ENCODE results near the gene UQCRC1.

UQCRC1 gene

DNA sequence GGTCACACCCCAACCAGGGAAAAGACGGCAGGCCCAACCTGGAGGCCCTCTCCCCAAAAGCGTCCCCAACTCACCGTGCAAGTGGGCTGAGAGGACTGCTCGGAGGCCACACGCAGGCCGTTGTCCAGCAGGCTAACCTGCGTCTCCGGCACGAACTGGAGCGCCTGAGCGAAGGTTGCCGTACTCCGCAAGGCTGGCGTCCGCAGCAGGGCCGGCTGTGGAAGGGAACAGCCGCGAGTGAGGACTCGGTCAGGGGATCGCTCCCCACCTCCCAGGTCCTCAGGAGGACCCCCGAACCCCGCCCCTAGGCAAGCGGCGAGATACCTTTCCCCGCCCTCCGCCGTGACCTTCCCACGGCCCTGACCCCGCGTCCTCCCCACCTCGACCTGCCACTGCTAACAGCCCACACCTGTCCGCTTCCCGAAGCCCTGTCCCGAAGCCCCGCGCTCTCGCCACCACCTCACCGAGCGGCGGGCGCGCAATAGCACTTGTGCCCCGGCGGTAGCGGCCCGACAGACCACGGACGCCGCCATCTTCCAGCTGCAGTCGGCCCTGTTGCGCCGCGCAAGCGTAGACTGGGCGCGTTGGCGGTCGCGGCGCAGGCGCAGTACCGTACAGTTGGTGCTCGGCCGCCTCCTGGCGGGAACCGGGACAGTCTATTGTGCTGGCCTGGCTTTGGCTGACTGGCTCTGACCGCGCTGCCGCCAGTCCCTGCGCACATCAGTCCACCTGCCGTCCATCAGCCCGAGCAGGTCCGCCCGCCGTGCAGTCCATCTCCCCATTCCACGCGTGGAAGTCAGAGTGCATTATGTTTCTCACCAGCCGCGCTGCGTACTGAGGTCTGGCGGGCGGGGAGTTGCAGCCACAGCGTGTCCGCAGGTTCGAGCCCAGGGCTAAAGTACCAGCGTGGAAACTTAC, at the start of gene UQCRC1:
Gene UQCRC1, minus strand, starts transcription at position 559 of the 918 bp plus-strand sequence. Its CDS starts 26 bp downstream, at position 533.
- no peak for TF ChIP-seq ZNF274 (IDR thresholded peaks at IDR 0.05; ENCODE audit: low read depth, low read length)
- peak within 1 kb of the TSS; percentile 68 for H3K4me3 ChIP-seq (ENCODE audit: low read length)

DNA sequence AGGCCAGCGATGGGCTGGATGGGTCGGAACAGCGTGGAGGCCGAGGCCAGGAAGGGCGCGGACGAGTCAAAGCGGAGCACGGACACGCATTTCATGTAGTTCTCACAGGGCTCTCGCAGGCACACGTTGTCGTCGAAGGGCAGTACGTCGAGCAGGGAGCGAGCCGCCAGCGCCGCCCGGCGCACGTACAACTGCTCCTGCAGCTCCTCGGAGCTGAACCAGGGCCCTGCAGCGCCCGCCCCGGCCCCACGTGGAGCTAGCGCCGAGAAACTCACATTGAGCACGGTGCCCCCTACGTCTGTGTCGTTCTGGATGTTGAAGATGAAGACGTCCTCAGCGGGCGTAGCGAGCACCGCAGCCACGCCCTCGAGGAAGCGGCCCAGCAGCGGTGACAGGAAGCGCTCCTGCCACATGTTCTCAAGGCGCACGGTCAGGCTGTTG, 47.4 kb upstream of the UQCRC1 start:
- peak overlapping the region; percentile 53; the same call in 1 of the 2 replicates for H3K4me3 ChIP-seq (ENCODE audit: low read length)
- no peak for TF ChIP-seq ZNF274 (IDR thresholded peaks at IDR 0.05; ENCODE audit: low read depth, low read length)

DNA sequence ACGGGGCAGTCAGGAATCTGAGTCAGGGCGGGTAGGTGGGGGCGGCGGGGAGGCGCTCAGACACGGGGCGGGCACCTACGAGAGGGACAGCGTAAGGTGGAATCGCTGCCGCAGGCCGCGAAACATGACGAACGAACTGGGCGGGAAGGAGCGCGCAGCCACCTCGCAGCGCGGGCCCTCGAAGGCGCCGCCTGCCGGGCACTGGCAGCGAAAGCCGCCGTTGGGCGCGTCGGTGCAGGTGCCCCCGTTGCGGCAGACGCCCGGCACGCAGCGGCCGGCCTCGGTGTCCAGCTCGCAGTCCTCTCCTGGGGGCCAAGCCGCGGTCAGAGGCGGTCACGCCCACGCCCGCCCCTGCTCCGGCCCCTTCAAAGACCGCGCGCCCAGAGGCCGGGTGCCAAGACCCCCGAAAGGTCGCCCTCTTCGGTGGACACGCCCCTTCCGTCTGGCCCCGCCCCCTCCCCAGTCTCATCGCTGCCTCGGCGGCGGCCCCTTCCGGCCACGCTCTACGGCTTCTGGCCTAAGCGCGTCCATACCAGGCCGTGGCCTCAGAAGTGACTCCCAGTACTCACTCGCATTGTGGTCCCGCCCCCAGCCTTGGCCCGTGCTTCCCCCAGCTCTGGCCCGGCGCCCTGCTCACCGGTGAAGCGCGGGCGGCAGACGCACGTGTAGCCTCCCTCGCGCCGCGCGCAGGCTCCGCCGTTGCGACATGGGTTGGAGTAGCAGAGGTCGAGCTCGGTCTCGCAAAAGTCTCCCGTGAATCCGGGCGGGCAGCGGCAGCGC, 46.8 kb upstream of the UQCRC1 start:
- no peak for TF ChIP-seq ZNF274 (IDR thresholded peaks at IDR 0.05; ENCODE audit: low read depth, low read length)
- peak overlapping the region; percentile 53; the same call in 1 of the 2 replicates for H3K4me3 ChIP-seq (ENCODE audit: low read length)

DNA sequence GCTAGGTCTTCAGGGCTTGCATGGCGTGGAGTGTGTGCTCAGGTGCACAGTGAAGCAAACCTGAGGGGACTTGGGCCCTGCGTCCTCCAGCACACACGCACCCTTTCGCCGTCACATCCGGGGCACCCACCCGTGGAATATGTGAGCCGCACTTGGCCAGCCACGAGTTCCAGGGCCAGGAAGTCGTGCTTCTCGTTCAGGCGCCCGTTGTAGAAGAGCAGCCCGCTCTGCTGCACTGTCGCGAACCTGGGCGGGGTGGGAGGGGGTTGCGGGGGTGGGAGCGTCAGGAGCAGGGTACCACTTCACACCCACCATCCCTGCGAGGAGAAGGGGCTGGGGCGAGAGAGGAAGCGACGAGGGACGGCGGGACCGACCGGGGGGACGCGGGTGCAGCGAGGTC, 46.2 kb upstream of the UQCRC1 start:
- TF ChIP-seq ZNF274 (IDR thresholded peaks at IDR 0.05; ENCODE audit: low read depth, low read length): no peak
- no peak overlapping the region for H3K4me3 ChIP-seq (ENCODE audit: low read length)

DNA sequence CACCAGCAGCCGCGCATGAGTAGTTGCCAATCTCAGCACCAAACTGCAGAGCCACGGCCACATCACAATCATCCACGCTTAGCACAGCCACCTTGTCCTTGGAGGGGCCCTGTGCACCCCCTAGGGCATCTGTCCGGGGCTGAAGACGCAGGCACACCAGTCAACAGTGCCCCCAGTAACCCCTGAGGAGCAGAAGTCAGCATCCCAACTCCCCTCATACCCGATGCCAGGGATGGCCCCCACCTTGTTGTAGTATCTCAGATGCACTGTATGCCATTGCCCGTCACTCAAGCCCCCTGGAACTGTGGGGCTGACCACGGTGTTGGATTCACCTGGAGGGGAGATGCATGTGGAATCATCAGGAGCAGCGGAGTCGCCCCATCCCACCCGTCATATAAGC, 45.6 kb upstream of the UQCRC1 start:
- no peak overlapping the region for H3K4me3 ChIP-seq (ENCODE audit: low read length)
- TF ChIP-seq ZNF274 (IDR thresholded peaks at IDR 0.05; ENCODE audit: low read depth, low read length): no peak

DNA sequence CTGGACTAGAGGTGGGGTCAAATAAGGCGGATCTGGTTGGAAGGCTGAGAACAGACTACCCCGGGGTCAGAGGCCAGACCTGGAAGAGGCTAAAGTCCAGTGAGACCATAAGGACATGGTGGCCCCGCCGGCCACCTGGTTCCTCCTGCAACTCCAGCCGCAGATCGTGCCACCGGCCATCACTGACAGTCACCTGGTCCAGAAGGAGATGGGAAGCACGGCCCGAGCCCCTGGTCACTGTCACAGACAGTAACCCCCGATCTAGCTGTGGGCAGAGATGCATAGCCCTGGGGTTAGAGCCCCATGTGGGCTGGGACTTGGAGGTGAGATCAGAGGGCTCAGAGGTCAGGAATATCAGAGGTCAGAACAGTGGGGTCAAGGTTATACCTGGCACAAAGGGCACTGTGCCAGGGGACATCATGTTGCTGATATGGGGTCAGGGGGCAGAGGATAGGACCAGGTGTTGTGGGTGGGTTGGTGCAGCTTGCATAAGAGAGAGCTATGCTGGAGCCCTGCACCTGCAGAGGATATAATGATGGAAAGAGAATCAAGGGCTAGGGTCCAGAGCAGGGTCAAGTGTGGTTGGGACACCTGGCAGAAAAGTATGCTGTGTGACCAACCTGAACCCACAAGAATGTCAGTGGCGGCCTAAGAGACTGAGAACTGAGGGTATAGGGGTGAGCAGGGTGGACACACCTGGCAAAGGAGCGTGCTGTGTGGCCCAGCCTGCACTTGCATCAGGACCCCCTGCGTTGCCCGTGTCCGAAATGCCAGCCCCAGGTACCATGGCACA, 43.7 kb upstream of the UQCRC1 start:
- no peak for TF ChIP-seq ZNF274 (IDR thresholded peaks at IDR 0.05; ENCODE audit: low read depth, low read length)
- no peak overlapping the region for H3K4me3 ChIP-seq (ENCODE audit: low read length)

DNA sequence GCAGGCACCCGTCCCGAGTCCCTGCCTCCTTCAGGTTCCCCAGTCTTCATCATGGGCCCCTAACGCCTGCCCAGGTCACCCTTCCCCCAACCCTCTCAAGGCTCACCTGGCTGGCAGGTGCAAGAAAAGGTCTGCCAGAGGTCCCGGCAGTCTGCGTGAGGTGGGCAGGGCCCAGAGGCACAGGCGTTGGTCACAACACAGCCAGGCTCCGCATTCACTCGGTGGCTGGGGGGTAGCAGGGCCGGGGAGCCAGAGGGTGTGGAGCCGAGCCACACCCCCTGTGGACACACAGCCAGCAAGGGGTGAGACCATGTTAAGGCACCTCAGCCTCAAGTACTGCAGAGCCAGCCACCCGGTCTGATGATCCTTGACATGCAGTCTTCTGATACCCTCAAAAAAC, 42.3 kb upstream of the UQCRC1 start:
- TF ChIP-seq ZNF274 (IDR thresholded peaks at IDR 0.05; ENCODE audit: low read depth, low read length): no peak
- no peak overlapping the region for H3K4me3 ChIP-seq (ENCODE audit: low read length)

DNA sequence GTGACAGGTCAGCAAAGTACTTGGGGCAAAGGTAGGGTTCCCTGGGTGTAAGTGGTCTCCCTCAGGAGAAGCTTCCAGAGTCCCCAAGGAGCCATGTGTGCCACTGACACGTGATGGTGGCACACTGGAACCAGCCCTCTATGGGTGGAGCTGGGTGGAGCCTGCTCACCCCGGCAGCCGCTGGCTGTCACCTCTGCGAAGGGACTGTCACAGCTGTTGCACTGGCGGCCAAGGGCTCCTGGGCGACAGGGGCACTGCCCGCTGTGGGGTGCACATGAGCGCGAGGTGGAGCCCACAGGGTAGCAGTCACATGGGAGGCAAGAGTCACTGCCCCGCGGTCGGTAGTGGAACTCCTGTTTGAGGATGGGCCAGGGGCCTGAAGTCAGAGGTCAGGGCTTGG, 41.3 kb upstream of the UQCRC1 start:
- H3K4me3 ChIP-seq (ENCODE audit: low read length): no peak overlapping the region
- no peak for TF ChIP-seq ZNF274 (IDR thresholded peaks at IDR 0.05; ENCODE audit: low read depth, low read length)

DNA sequence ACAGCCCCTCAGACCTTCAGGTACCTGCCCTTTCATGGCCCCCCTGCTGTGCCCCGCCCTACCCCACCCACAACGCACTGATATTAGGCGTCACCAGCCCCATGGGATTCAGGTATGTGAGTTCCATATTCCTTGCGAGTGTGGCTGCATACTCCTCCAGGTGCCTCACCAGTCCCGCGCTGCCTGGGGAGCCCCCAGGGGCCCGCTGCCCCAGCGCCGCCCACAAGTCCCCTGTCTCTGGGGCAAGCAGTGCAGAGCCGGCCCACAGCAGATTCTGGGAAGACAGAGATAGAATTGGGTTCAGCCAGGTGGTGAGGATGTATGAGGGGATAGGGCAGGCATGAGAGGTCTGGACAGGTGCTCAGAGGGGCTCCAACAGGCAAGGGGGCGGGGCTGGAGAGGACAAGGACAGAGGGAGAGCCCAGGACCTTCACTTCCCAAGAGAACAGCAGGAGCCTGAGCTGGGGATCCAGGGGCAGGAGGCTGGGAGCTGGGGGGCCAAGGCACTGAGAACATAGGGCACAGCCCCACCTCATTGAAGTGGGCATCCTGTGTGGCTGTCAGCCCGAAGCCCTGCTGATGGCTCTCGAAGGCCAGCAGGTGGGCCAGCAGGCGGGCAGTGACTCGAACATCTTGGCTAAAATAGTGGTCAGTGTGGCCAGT, 38.9 kb upstream of the UQCRC1 start:
- H3K4me3 ChIP-seq (ENCODE audit: low read length): no peak overlapping the region
- no peak for TF ChIP-seq ZNF274 (IDR thresholded peaks at IDR 0.05; ENCODE audit: low read depth, low read length)

DNA sequence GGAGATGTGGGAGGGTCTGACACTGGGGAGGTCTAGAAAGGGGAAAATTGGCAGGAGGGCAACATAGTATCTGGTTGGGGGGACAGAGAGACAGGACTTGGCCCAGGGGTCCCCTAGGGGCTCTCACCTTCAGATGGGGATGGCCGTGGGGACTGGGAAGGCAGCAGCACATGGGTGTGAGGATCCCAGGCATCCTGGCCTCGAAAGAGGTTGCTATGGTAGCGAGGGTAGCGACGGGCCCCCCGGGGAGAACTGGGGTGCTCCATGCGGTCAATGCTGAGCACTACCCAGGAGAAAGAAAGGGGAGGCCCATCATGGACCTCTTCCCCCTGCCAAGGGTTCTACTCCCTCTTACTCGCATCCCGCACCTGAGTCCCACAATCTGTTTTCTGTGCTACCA, 38.3 kb upstream of the UQCRC1 start:
- H3K4me3 ChIP-seq (ENCODE audit: low read length): no peak overlapping the region
- TF ChIP-seq ZNF274 (IDR thresholded peaks at IDR 0.05; ENCODE audit: low read depth, low read length): no peak

DNA sequence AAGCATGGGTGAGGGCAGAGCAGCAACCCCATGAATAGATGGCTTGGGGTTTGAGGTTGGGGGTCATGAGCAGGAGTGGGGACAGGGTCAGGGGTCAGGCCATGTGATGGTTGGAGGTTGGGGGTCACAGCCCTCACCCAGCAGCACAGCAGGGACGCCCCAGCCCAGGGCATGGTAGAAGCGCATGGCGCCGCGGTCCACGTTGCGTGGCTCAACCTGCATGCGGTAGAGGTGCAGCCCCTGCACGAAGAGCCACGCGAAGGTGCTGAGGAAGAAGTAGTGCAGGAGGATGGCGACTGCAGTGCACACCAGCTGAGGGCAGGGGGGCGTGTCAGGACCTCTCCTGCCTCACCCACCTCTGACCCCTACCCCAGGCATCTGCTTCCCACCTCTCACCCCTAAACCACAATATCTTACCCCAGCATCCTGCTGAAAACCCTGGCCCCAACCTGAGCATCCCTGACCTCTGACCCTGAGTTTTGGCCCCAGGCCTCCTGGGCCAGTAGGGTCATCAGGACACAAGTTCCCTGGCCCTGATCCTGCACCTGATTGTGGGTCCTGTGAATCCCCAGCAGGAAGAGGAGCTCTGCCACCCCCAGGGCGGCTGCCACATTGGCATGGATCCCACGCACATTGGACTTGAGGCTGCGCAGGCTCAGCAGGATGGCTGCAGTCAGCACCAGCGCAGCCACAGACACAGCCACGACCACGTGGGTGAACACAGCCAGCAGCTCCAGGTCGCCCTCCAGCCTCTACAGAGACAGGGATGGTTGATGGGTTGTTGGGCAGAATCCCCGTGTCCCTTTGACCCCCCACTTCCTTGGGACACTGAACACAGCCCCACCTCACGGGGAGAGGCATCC, 35.7 kb upstream of the UQCRC1 start:
- H3K4me3 ChIP-seq (ENCODE audit: low read length): no peak overlapping the region
- TF ChIP-seq ZNF274 (IDR thresholded peaks at IDR 0.05; ENCODE audit: low read depth, low read length): no peak

DNA sequence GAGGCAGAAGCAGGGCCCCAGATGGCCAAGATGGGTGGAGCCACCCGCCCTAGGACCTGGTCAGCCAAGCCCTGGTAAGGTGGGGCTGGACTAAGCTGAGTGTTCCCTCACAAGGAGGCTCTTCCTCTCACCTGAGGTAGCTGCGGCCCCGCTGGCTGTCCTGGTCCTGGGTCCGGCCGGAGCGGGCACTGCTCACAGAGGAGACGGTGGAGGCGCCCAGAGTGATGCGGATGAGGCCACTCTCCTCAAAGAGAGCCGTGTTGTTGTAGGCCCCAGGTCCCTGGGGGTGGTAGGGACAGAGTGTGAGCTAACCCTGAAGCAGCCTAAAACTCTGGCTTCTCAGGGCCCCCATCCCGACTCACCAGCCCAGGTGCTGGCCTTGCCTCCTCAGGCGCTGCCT, 33.2 kb upstream of the UQCRC1 start:
- no peak overlapping the region for H3K4me3 ChIP-seq (ENCODE audit: low read length)
- TF ChIP-seq ZNF274 (IDR thresholded peaks at IDR 0.05; ENCODE audit: low read depth, low read length): no peak

DNA sequence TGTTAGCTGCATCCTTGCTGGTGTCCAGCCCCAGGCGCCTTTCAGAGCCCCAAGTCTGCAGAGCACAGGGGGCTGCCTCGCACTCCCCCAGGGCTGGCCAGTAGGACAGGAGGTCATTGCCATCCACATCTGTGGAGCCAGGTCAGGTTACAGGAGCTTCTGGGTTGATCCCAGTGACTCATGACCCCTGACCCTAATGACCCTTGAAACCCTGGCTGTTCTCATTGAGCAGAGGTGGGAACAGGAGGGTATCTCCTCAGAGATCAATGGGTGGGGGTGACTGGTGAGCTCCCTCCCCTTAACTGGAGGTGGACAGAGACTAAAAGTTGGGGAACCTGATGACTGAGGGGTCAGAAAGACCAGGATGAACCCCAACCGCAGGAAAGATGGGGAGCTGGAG, 31.9 kb upstream of the UQCRC1 start:
- no peak for TF ChIP-seq ZNF274 (IDR thresholded peaks at IDR 0.05; ENCODE audit: low read depth, low read length)
- no peak overlapping the region for H3K4me3 ChIP-seq (ENCODE audit: low read length)
